Coronary artery (tissue), 2 donors: ENCODE measurements around the gene INPP5D.

ENCODE experiments used
- DNase-seq: peaks from one replicate; pipeline ENCODE4 v3.0.0-alpha.2; 2017; ENCODE audit warnings: low spot score
- H3K27ac ChIP-seq, 2 donors: fragments of 200-600 bp; sonication (generic); one replicate each; pipeline ENCODE4 v1.5.1; 2016 to 2019
- H3K4me3 ChIP-seq: fragments of 200-600 bp; sonication (generic); 2 replicates; pipeline ENCODE4 v1.5.1; 2016; ENCODE audit warnings: mild to moderate bottlenecking, moderate library complexity
- TF ChIP-seq, protein P1 (sequence below): fragments of 200-600 bp; sonication (generic); IDR thresholded peaks from one replicate; pipeline ENCODE4 v1.5.1; 2019; ENCODE audit warnings: antibody characterized with exemption

The INPP5D gene

DNA sequence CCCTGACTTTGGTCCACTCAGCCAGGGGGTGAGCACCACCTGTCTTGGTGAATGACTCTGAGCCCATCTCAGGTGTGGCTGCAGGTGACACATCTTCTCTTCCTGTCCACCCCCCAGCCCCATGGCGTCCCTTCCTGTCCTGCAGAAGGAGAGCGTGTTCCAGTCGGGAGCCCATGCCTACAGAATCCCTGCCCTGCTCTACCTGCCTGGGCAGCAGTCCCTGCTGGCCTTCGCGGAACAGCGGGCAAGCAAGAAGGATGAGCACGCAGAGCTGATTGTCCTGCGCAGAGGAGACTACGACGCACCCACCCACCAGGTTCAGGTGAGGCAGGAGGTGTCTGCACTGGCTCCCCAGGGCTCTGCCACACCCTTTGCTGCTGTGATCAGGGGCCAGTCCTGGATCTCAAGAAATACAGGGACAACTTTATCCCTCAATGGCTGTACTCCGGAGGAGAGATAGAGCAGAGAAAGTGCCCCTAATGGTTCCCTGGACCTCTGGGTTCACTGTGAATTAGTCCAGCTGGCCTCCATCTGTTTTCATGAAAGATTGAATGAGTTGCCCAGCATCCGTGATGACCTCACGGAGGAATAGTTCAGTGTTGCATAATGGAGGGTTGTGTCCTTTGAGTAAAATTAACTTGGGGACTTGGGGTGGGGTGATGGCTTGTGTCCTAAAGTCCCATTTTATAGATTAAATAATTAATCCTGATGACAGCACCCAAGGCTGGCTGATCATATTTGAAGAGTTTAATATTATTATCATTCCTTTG is 27.4 kb upstream of the INPP5D start, which contains the start of gene NEU2:
TSS of gene NEU2 (plus strand) at position 122 of the 770 bp plus-strand sequence. CDS start at position 122, 0 bp downstream.
- TF ChIP-seq, protein P1, sequence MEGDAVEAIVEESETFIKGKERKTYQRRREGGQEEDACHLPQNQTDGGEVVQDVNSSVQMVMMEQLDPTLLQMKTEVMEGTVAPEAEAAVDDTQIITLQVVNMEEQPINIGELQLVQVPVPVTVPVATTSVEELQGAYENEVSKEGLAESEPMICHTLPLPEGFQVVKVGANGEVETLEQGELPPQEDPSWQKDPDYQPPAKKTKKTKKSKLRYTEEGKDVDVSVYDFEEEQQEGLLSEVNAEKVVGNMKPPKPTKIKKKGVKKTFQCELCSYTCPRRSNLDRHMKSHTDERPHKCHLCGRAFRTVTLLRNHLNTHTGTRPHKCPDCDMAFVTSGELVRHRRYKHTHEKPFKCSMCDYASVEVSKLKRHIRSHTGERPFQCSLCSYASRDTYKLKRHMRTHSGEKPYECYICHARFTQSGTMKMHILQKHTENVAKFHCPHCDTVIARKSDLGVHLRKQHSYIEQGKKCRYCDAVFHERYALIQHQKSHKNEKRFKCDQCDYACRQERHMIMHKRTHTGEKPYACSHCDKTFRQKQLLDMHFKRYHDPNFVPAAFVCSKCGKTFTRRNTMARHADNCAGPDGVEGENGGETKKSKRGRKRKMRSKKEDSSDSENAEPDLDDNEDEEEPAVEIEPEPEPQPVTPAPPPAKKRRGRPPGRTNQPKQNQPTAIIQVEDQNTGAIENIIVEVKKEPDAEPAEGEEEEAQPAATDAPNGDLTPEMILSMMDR, result no peak
- Histone ChIP-seq H3K27ac (no peak within 1 kb of the TSS), H3K4me3 (no peak within 1 kb of the TSS)
- peak; percentile 58 for DNase-seq

DNA sequence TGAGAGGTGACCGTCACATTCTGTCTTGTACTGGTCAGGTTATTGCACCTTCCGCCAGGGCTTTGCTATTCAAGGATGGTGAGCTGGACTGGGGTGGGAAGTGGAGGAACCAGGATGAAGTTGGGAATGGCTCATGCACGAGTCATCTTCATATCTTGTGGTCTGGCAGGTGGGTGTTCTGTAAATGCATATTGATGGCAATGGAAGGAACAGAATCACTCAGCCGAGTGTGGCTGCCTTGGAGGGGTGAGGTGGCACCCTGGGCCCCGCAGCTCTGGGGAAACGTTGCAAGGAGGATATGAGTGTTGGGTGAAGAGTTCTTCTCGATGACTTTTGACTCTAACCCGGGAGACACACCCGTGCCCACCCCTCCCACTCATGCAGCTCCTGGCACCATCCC is 26.5 kb upstream of the INPP5D start:
- TF ChIP-seq, protein P1, result no peak
- no peak overlapping the region for H3K4me3 ChIP-seq
- no peak overlapping the region for H3K27ac ChIP-seq
- peak; percentile 35 for DNase-seq

DNA sequence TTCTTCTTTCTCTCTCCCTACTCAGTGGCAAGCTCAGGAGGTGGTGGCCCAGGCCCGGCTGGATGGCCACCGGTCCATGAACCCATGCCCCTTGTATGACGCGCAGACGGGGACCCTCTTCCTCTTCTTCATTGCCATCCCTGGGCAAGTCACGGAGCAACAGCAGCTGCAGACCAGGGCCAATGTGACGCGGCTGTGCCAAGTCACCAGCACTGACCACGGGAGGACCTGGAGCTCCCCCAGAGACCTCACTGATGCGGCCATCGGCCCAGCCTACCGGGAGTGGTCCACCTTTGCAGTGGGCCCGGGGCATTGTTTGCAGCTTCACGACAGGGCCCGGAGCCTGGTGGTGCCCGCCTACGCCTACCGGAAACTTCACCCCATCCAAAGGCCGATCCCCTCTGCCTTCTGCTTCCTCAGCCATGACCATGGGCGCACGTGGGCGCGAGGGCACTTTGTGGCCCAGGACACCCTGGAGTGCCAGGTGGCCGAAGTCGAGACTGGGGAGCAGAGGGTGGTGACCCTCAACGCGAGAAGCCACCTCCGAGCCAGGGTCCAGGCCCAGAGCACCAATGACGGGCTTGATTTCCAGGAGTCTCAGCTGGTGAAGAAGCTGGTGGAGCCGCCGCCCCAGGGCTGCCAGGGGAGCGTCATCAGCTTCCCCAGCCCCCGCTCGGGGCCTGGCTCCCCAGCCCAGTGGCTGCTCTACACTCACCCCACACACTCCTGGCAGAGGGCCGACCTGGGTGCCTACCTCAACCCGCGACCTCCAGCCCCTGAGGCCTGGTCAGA is 25.9 kb upstream of the INPP5D start:
- H3K27ac ChIP-seq, result no peak overlapping the region
- TF ChIP-seq, protein P1, result no peak
- DNase-seq, result peak; percentile 49
- no peak overlapping the region for H3K4me3 ChIP-seq

DNA sequence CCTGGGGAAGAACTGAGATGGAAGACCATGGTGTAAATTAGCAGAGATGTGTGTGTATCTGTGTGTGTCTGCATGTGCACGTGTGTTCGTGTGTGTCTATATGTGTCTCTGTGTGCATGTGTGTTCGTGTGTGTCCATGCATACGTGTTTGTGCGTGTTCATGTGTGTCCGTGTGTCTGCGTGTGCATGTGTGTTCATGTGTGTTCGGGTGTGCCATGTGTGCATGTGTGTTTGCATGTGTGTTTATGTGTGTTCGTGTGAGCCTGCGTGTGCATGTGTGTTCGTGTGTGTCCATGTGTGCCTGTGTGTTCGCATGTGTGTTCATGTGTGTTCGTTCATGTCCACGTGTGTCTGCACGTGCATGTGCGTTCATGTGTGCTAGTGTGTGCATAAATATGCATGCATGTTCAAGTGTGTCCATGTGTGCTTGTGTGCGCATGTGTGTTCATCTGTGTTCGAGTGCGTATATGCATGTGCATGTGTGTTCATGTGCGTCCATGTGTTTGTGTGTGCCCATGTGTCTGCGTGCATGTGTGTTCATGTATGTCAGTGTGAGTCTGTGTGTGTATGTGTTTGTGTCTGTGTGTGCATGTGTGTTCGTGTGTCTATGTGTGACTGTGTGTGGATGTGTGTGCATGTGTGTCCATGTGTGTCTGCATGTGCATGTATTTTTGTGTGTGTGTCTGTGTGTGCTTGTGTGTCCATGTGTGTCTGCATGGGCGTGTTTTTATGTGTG is 24.5 kb upstream of the INPP5D start:
- TF ChIP-seq, protein P1, result no peak
- peak; percentile 45 for DNase-seq

DNA sequence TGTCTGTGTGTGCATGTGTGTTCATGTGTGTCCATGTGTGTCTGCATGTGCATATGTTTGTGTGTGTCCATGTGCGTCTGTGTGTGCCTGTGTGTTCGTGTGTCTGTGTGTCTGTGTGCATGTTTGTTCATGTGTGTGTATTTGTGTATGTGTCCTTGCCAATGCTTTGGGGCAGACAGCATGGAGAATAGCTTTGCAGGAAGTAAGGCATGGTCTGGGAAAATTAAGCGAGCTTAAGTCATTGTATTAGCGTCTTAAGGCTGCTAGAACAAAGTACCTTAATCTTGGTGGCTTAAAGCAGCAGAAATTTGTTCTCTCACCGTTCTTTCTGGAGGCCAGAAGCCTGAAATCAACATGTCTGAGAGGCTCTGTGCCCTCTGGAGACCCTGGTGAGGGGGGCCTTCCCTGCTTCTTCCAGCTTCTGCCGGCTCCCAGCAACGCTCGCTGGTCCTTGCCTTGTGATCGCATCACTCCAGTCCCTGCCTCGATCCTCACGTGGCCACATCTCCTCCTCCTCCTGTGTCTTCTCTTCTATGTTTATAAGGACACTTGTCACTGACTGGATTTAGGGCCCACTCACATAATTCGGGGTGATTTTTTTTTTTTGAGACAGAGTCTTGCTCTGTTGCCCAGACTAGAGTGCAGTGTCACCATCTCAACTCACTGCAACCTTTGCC is 23.8 kb upstream of the INPP5D start:
- TF ChIP-seq, protein P1, result no peak

More for the DNA sequence above, 24.5 kb upstream of the INPP5D start:
- H3K27ac ChIP-seq, result no peak overlapping the region
- H3K4me3 ChIP-seq, result no peak overlapping the region

DNA sequence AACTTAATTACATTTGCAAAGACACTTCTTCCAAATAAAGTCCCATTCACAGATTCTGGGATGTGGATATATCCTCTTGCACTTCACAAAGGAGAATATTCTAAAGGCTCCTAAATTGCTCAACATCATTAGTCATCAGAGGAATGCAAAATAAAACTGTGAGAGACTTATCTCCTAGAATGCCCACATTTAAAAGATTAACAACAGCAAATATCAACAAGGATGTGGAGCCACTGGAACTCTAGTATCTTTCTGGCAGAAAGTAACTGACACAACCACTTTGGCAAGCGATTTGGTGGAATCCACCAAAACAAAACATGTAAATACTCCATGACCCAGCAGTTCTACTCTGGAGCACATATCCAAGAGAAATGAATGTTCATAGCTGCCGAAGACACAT is 23.1 kb upstream of the INPP5D start:
- no peak overlapping the region for H3K4me3 ChIP-seq
- no peak overlapping the region for H3K27ac ChIP-seq
- TF ChIP-seq, protein P1, result no peak
- DNase-seq, result no peak

More for the DNA sequence above, 23.8 kb upstream of the INPP5D start:
- Histone ChIP-seq H3K27ac (no peak overlapping the region), H3K4me3 (no peak overlapping the region)
- peak; percentile 33 for DNase-seq
